ENCODE measurements around the gene ESYT3. TPM values are rescaled to one million over a fixed set of nuclear protein-coding genes. Genes with fewer than 3 reads are reported as not detected.
"Not testable (repeated sequence)": the region's sequence is repeated elsewhere in the genome, so short reads cannot be mapped to it uniquely, and the experiment has no call there.

ESYT3 gene
- total RNA-seq, 1 donor from 2014 or later: 0.23 TPM

- Mint-ChIP-seq H3K27ac (no peak overlapping the region), H3K9me3 (no peaks in the 10 kb centered on the region), H3K4me3 (no peak overlapping the region), H3K4me1 (no peaks in the 10 kb centered on the region), H3K27me3 (peaks cover 7% of the 10 kb centered on the region), H3K36me3 (ENCODE audit: low read depth) (no peaks in the 10 kb centered on the region)
- no peak for DNase-seq
- intact Hi-C loops (cut with micrococcal nuclease): no loop called here
Measured at GRCh38 chr3:138401834-138402233, 32.6 kb upstream of the ESYT3 start.

GRCh38 chr3:138404121-138404520, 30.3 kb upstream of the ESYT3 start:
- Mint-ChIP-seq H3K4me3 (no peak overlapping the region), H3K4me1 (no peaks in the 10 kb centered on the region), H3K9me3 (no peaks in the 10 kb centered on the region), H3K36me3 (ENCODE audit: low read depth) (no peaks in the 10 kb centered on the region), H3K27me3 (peaks cover 13% of the 10 kb centered on the region), H3K27ac (no peak overlapping the region)
- intact Hi-C loops (cut with micrococcal nuclease): no loop called here
- no peak for DNase-seq

DNA sequence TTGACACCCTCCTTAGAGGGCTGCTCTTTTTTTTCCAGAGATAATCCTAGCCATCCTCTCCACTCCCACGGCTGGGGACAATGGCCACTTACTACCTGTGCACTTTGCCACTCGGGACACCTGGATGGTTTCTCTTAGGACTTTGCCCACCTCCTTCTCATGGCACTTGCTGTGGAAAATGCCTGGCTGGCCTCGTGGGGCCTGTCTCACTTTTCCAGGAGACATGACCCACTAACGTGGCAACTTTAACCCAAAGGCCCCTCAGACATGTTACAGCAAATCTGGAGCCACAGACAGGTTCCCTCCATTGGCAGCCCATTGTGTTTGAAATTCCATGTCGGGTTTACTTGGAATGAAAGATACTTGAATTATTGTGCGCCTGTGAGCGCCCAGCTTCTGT, 29.4 kb upstream of the ESYT3 start:
- Mint-ChIP-seq H3K36me3 (ENCODE audit: low read depth) (no peaks in the 10 kb centered on the region), H3K4me1 (no peaks in the 10 kb centered on the region), H3K4me3 (no peak overlapping the region), H3K27ac (no peak overlapping the region), H3K9me3 (no peaks in the 10 kb centered on the region), H3K27me3 (peaks cover 13% of the 10 kb centered on the region)
- DNase-seq: no peak
- intact Hi-C loops (cut with micrococcal nuclease): no loop called here

DNA sequence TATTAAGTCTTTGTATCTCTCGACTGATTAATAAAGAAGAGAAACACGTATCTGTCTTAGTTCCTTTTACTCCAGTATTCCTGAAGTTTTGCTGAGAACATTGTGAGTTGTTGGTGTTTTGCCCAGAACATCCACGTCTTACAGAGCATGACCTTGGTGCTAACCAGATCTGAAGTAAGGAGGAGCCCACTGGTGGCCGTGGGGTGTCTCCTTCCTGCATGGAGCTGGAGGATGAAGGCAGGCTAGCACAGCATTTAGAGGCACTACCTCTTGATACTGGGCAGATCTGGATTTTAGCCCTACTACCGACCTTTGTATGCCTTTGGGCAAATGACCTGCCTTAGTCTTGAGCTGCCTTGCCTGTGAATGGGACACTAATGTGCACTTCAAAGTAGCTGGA, 28.9 kb upstream of the ESYT3 start:
- H3K4me1 Mint-ChIP-seq: no peaks in the 10 kb centered on the region
- no peaks in the 10 kb centered on the region for H3K9me3 Mint-ChIP-seq
- no peak overlapping the region for H3K27ac Mint-ChIP-seq
- no peak overlapping the region for H3K4me3 Mint-ChIP-seq
- H3K36me3 Mint-ChIP-seq (ENCODE audit: low read depth): no peaks in the 10 kb centered on the region
- H3K27me3 Mint-ChIP-seq: peaks cover 13% of the 10 kb centered on the region
- intact Hi-C loops (cut with micrococcal nuclease): no loop called here
- no peak for DNase-seq

- no peak overlapping the region for H3K27ac Mint-ChIP-seq
- H3K36me3 Mint-ChIP-seq (ENCODE audit: low read depth): no peaks in the 10 kb centered on the region
- H3K4me1 Mint-ChIP-seq: no peaks in the 10 kb centered on the region
- no peaks in the 10 kb centered on the region for H3K9me3 Mint-ChIP-seq
- H3K27me3 Mint-ChIP-seq: peaks cover 12% of the 10 kb centered on the region
- DNase-seq: no peak
- H3K4me3 Mint-ChIP-seq: no peak overlapping the region
- intact Hi-C loops (cut with micrococcal nuclease): no loop called here
Measured at GRCh38 chr3:138406606-138407005, 27.8 kb upstream of the ESYT3 start.

- H3K4me3 Mint-ChIP-seq: no peak overlapping the region
Measured at GRCh38 chr3:138407236-138407907, 27.0 kb upstream of the ESYT3 start.

DNA sequence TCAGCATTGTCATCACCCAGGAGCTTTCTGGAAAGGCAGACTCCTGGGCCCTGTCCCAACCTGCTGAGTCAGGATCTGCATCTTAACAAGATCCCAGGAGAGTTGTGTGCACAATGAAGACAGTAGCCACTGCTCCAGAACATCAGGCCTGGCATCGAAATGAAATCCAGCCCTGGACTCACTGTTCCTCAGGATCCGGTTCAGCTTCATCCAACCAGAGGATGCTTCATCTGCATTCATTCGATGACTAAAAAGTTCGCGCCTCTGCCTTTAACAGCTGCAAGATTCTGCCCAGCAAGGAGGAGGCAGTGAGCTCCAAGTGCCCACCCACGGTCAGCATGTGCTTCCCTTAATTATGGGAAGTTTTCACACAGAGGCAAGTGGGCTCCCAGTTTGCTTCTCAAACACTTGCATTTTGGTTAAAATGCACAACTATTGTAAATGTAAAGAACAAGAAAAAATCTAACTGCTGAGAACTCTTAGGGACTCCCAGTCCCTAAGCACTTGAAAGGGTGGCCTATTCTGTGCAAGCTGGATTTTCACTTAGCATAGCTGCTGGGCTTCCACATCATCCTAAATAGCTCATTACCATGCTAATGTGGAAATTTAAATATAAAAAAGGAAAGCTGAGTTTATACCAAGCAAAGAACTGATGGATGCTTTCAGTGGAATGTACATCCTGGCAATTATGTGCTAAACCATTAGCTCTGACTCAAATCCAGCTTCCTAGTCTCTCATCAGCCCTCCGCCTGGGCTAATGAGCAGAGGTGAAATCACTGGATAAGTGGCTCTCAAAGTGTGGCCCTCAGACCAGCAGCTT, 25.5 kb upstream of the ESYT3 start:
- Mint-ChIP-seq H3K27me3 (peaks cover 10% of the 10 kb centered on the region), H3K4me1 (no peaks in the 10 kb centered on the region), H3K4me3 (no peak overlapping the region), H3K9me3 (no peaks in the 10 kb centered on the region), H3K27ac (no peak overlapping the region), H3K36me3 (ENCODE audit: low read depth) (no peaks in the 10 kb centered on the region)
- intact Hi-C loops (cut with micrococcal nuclease): no loop called here
- no peak for DNase-seq

More at GRCh38 chr3:138407236-138407907, 27.0 kb upstream of the ESYT3 start:
- Mint-ChIP-seq H3K4me1 (no peaks in the 10 kb centered on the region), H3K36me3 (ENCODE audit: low read depth) (no peaks in the 10 kb centered on the region), H3K9me3 (no peaks in the 10 kb centered on the region), H3K27me3 (peaks cover 10% of the 10 kb centered on the region), H3K27ac (no peak overlapping the region)
- DNase-seq: no peak
- intact Hi-C loops (cut with micrococcal nuclease): no loop called here

DNA sequence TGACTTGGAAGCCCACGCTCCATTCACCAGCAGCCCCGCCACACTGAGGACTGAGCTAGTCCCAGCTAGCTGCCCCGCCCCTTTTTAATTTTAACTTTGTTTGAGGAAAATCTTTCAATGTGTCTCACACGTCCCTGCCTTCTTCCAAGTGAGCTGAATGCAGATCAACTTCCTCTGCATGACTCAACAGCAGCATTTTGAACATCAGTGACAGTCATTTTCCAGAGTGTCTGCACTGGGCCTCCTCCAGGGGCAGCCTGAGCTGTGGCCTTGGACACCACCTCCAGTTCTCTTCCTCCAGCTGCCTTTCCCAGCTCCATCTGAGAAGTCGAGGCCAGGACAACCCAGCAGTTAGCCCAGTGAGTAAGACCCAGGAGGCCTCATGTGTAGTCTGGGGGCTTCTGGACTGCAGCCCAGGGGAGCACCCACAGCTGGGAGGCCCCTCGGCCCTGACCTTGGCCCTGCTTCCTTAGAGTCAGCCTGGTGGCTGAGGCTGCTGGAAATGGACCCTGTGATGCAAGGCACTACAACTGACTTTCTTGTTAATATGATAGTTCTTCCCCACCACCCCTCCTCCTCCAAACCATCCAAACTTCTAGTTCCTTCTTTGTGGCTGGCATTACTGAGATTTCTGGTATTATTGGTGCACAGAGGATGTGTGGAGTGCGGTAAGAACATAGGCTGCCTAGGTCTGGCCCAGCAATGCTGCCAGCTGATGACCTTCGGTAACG, 21.4 kb upstream of the ESYT3 start:
- no peak for DNase-seq
- peaks cover 2% of the 10 kb centered on the region for H3K4me1 Mint-ChIP-seq
- peaks cover 2% of the 10 kb centered on the region for H3K27me3 Mint-ChIP-seq
- H3K36me3 Mint-ChIP-seq (ENCODE audit: low read depth): no peaks in the 10 kb centered on the region
- no peaks in the 10 kb centered on the region for H3K9me3 Mint-ChIP-seq
- intact Hi-C loops (cut with micrococcal nuclease): loop anchor here (10.0 kb wide), 1 partner anchor 228 kb away; the partner anchor contains the start of gene ARMC8
- H3K27ac Mint-ChIP-seq: no peak overlapping the region
- H3K4me3 Mint-ChIP-seq: no peak overlapping the region

DNA sequence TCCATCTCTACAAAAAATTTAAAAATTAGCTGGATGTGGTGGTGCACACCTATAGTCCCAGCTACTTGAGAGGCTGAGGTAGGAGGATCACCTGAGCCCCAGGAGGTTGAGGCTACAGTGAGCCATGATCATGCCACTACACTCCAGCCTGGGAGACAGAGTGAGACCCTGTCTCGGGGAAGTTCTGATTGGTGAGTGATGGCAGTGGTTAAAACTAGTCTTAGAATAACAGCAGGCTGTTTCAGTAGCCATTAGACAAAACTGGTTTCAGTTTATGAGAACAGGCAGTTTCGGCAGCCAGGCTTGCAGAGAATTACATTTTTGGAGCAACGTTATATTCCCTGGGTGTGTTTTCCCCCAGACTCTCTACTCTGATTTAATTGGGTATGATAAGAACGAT, 18.2 kb upstream of the ESYT3 start:
- H3K36me3 Mint-ChIP-seq (ENCODE audit: low read depth); H3K4me1 Mint-ChIP-seq; H3K9me3 Mint-ChIP-seq; H3K27me3 Mint-ChIP-seq; DNase-seq; H3K4me3 Mint-ChIP-seq; H3K27ac Mint-ChIP-seq: not testable (repeated sequence)
- intact Hi-C loops (cut with micrococcal nuclease): loop anchor here (5.0 to 10.0 kb wide), 2 partner anchors 176 to 231 kb away; partner anchors contain the start of genes ARMC8 and CEP70

- Mint-ChIP-seq H3K27ac (no peak overlapping the region), H3K27me3 (peaks cover 11% of the 10 kb centered on the region), H3K4me3 (no peak overlapping the region), H3K36me3 (ENCODE audit: low read depth) (no peaks in the 10 kb centered on the region), H3K9me3 (no peaks in the 10 kb centered on the region), H3K4me1 (peaks cover 2% of the 10 kb centered on the region)
- peak; percentile 88 for DNase-seq
- intact Hi-C loops (cut with micrococcal nuclease): loop anchor here (1.0 to 10.0 kb wide), 3 partner anchors 175 to 506 kb away; partner anchors contain the start of genes ARMC8 and CEP70
Measured at GRCh38 chr3:138417559-138417982, 16.8 kb upstream of the ESYT3 start.

GRCh38 chr3:138418601-138419206, 15.7 kb upstream of the ESYT3 start:
- peaks cover 14% of the 10 kb centered on the region for H3K27me3 Mint-ChIP-seq
- no peaks in the 10 kb centered on the region for H3K36me3 Mint-ChIP-seq (ENCODE audit: low read depth)
- no peak overlapping the region for H3K4me3 Mint-ChIP-seq
- DNase-seq: no peak
- H3K4me1 Mint-ChIP-seq: peaks cover 2% of the 10 kb centered on the region
- H3K9me3 Mint-ChIP-seq: no peaks in the 10 kb centered on the region
- intact Hi-C loops (cut with micrococcal nuclease): loop anchor here (5.0 to 10.0 kb wide), 2 partner anchors 174 to 234 kb away; partner anchors contain the start of genes ARMC8 and CEP70
- no peak overlapping the region for H3K27ac Mint-ChIP-seq

GRCh38 chr3:138423316-138423715, 11.1 kb upstream of the ESYT3 start:
- Mint-ChIP-seq H3K4me3 (no peak overlapping the region), H3K36me3 (ENCODE audit: low read depth) (no peaks in the 10 kb centered on the region), H3K27ac (no peak overlapping the region), H3K27me3 (peaks cover 14% of the 10 kb centered on the region), H3K4me1 (no peaks in the 10 kb centered on the region), H3K9me3 (no peaks in the 10 kb centered on the region)
- intact Hi-C loops (cut with micrococcal nuclease): no loop called here
- DNase-seq: no peak

DNA sequence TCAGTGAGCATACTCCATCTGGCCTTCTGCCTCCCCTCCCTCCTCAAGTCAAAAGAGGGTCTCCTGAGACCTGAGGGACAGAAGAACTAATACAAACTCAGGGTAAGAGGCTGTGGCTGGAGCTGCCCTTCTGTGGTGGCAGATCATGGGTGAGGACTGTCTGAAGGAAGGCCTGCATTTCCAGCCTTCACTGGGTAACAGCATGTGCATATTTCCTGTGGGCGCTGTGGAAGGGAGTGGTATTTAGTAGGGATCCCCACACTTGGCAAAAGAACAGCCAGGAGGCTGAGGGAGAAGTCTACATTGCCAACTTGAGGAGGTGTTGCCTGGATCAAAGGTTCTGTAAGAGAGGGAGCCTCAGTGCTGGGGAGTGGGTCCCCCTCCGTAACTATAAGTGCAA, 10.1 kb upstream of the ESYT3 start:
- Mint-ChIP-seq H3K9me3 (no peaks in the 10 kb centered on the region), H3K36me3 (ENCODE audit: low read depth) (no peaks in the 10 kb centered on the region), H3K4me3 (no peak overlapping the region), H3K27ac (no peak overlapping the region), H3K27me3 (peaks cover 21% of the 10 kb centered on the region), H3K4me1 (no peaks in the 10 kb centered on the region)
- DNase-seq: no peak
- intact Hi-C loops (cut with micrococcal nuclease): no loop called here
